HCT116 (cell line): ENCODE measurements around the gene KLK12. TPM values are rescaled to one million over a fixed set of nuclear protein-coding genes. Genes with fewer than 3 reads are reported as not detected.

Experiments used
- ATAC-seq: fragments of 200-7000 bp; cut with Tn5 transposase; 2 replicates; pipeline ENCODE4 v1.9.1; 2020; ENCODE audit warnings: mild to moderate bottlenecking, moderate library complexity
- BruUV-seq: library from RNA; stranded (reverse); fragments of 400-500 nt; replicated peaks from 2 replicates; lab custom pipeline; 2021; lab: Mats Ljungman, UMichigan
- CTCF ChIA-PET: fragments of 300-600 bp; sonication (Branson Sonifier 250); formaldehyde crosslinking; loops from one replicate; lab custom pipeline; 2021; ENCODE audit warnings: antibody characterized with exemption; lab: Charles Lee
- POLR2A ChIA-PET: fragments of 300-600, 350-600 bp; sonication (Branson Sonifier 250); formaldehyde crosslinking; loops from one replicate; lab custom pipeline; 2021; ENCODE audit warnings: antibody characterized with exemption; lab: Charles Lee
- RAD21 ChIA-PET, 2 experiments: fragments of 300-600 bp; sonication (Branson Sonifier 250); formaldehyde crosslinking; loops; one replicate each; lab custom pipeline; 2023; ENCODE audit warnings: low total read pairs in 2 of 2; ENCODE audit not compliant: uncharacterized antibody in 2 of 2, unreplicated experiment in 2 of 2, low non-redundant PET in 1 of 2; lab: Charles Lee
- DNase-seq: peaks from one replicate; pipeline ENCODE4 v3.0.0-alpha.2; 2010; ENCODE audit warnings: low read depth, low spot score
- H2AFZ ChIP-seq: fragments of 200-600 bp; shearing (Covaris generic), sonication (generic); 2 replicates; pipeline ENCODE4 v1.6.1; 2017; ENCODE audit warnings: low read depth, mixed run types, mixed read lengths, antibody characterized with exemption, low read length; ENCODE audit not compliant: poor library complexity, severe bottlenecking
- H3K27ac ChIP-seq: 2 replicates; pipeline ENCODE4 v1.5.1; 2012; ENCODE audit warnings: low read depth, low read length
- H3K27me3 ChIP-seq: fragments of 200-600 bp; sonication (generic); 2 replicates; pipeline ENCODE4 v1.6.1; 2016; ENCODE audit warnings: mixed run types, low read length, mixed read lengths; ENCODE audit not compliant: insufficient read depth
- H3K36me3 ChIP-seq, 2 experiments: fragments of 200-500 bp in 1 of 2; fragments of 200-600 bp in 1 of 2; sonication (Bioruptor generic) in 1 of 2; sonication (generic) in 1 of 2; 2 replicates each; pipeline versions ENCODE4 v1.5.1 to v1.6.1; 2014 to 2016; ENCODE audit warnings: low read length in 2 of 2, inconsistent platforms in 1 of 2, mixed read lengths in 1 of 2, mixed run types in 1 of 2; ENCODE audit not compliant: insufficient read depth in 2 of 2, control insufficient read depth in 1 of 2
- H3K4me1 ChIP-seq, 2 experiments: fragments of 200-600 bp in 1 of 2; sonication (generic) in 1 of 2; 2 replicates each; pipeline versions ENCODE4 v1.5.1 to v1.6.1; 2012 to 2017; ENCODE audit warnings: low read length in 2 of 2, inconsistent platforms in 1 of 2, mild to moderate bottlenecking in 1 of 2, mixed read lengths in 1 of 2, mixed run types in 1 of 2, moderate library complexity in 1 of 2; ENCODE audit not compliant: insufficient read depth in 2 of 2, control insufficient read depth in 1 of 2
- H3K4me2 ChIP-seq: fragments of 200-600 bp; sonication (generic); 2 replicates; pipeline ENCODE4 v1.6.1; 2017; ENCODE audit warnings: mixed run types, low read length, mixed read lengths
- H3K4me3 ChIP-seq, 2 experiments: fragments of 200-600 bp in 1 of 2; sonication (generic) in 1 of 2; replicated peaks in 1 of 2; 2 replicates each; pipeline ENCODE4 v1.5.1; 2011 to 2016; ENCODE audit warnings: low read length in 2 of 2, control low read depth in 1 of 2, low read depth in 1 of 2, mild to moderate bottlenecking in 1 of 2, mixed read lengths in 1 of 2, mixed run types in 1 of 2
- H3K79me2 ChIP-seq: fragments of 200-600 bp; sonication (generic); 2 replicates; pipeline ENCODE4 v1.6.1; 2017; ENCODE audit warnings: mild to moderate bottlenecking, mixed run types, low read length, moderate library complexity, mixed read lengths; ENCODE audit not compliant: insufficient read depth
- H3K9ac ChIP-seq: fragments of 200-600 bp; sonication (generic); 2 replicates; pipeline ENCODE4 v1.6.1; 2016; ENCODE audit warnings: low read length, mixed read lengths
- H3K9me2 ChIP-seq: fragments of 200-600 bp; sonication (generic), shearing (Covaris generic); 2 replicates; pipeline ENCODE4 v1.6.1; 2017; ENCODE audit warnings: mixed run types, mild to moderate bottlenecking, moderate library complexity; ENCODE audit not compliant: insufficient read depth
- H3K9me3 ChIP-seq, 2 experiments: fragments of 200-500 bp in 1 of 2; fragments of 200-600 bp in 1 of 2; sonication (Bioruptor generic) in 1 of 2; sonication (generic) in 1 of 2; 2 replicates each; pipeline ENCODE4 v1.6.1; 2014 to 2017; ENCODE audit warnings: low read length in 2 of 2, mixed read lengths in 2 of 2, inconsistent platforms in 1 of 2, low read depth in 1 of 2, mild to moderate bottlenecking in 1 of 2, mixed run types in 1 of 2, moderate library complexity in 1 of 2; ENCODE audit not compliant: control insufficient read depth in 1 of 2, insufficient read depth in 1 of 2
- H4K20me1 ChIP-seq: fragments of 200-600 bp; sonication (generic), shearing (Covaris generic); 2 replicates; pipeline ENCODE4 v1.6.1; 2017; ENCODE audit warnings: mixed run types, mild to moderate bottlenecking, moderate library complexity; ENCODE audit not compliant: insufficient read depth
- CEBPB ChIP-seq: IDR thresholded peaks from 2 replicates; pipeline ENCODE4 v1.6.1; 2012; ENCODE audit warnings: low read depth
- CTCF ChIP-seq, 3 experiments: fragments of 200-600 bp in 1 of 3; sonication (generic) in 1 of 3; IDR thresholded peaks in 2 of 3; conservative IDR thresholded peaks in 1 of 3; 2 replicates each; pipeline ENCODE4 v1.5.1; 2012 to 2017; ENCODE audit warnings: low read depth in 2 of 3, low read length in 2 of 3, antibody characterized with exemption in 1 of 3, borderline replicate concordance in 1 of 3, control low read depth in 1 of 3, mild to moderate bottlenecking in 1 of 3, mixed read lengths in 1 of 3, mixed run types in 1 of 3, moderate library complexity in 1 of 3; ENCODE audit not compliant: insufficient read depth in 1 of 3
- EGR1 ChIP-seq: IDR thresholded peaks from 2 replicates; pipeline ENCODE4 v1.6.1; 2012; ENCODE audit warnings: low read depth
- EZH2phosphoT487 ChIP-seq: fragments of 200-600 bp; IDR thresholded peaks from 2 replicates; pipeline ENCODE4 v1.6.1; 2018; ENCODE audit warnings: antibody characterized with exemption, borderline replicate concordance
- POLR2A ChIP-seq: IDR thresholded peaks from 2 replicates; pipeline ENCODE4 v1.7.0; 2011; ENCODE audit warnings: borderline replicate concordance; ENCODE audit not compliant: insufficient read depth, insufficient read length; ENCODE audit errors: extremely low read depth
- POLR2AphosphoS5 ChIP-seq: IDR thresholded peaks from 2 replicates; pipeline ENCODE4 v1.6.1; 2011; ENCODE audit warnings: mild to moderate bottlenecking, low read depth, low read length, moderate library complexity
- RAD21 ChIP-seq: IDR thresholded peaks from 2 replicates; pipeline ENCODE4 v1.6.1; 2012; ENCODE audit warnings: low read depth, mild to moderate bottlenecking
- SIN3A ChIP-seq: IDR thresholded peaks from 2 replicates; pipeline ENCODE4 v1.6.1; 2012; ENCODE audit warnings: low read depth
- SRF ChIP-seq: IDR thresholded peaks from 2 replicates; pipeline ENCODE4 v1.6.1; 2012; ENCODE audit warnings: low read depth
- TCF7L2 ChIP-seq: IDR thresholded peaks from 2 replicates; pipeline ENCODE4 v1.7.0; 2011; ENCODE audit warnings: borderline replicate concordance, inconsistent platforms; ENCODE audit not compliant: insufficient read depth, insufficient read length; ENCODE audit errors: extremely low read depth
- intact Hi-C: fragments of 100-400 bp; cut with micrococcal nuclease; formaldehyde crosslinking; loops from 2 replicates; pipeline ENCODE4 v1.10.0; 2022
- total RNA-seq: library from RNA; stranded (reverse); gene quantifications from one replicate; pipeline ENCODE4 v1.2.1, GENCODE V29; 2021; ENCODE audit not compliant: unreplicated experiment
- TF ChIP-seq, protein P1 (sequence below): IDR thresholded peaks from 2 replicates; pipeline ENCODE4 v1.6.1; 2012; ENCODE audit warnings: low read depth
- TF ChIP-seq, protein P2 (sequence below): IDR thresholded peaks from 2 replicates; pipeline ENCODE4 v1.6.1; 2011; ENCODE audit warnings: mild to moderate bottlenecking, low read length, moderate library complexity; ENCODE audit not compliant: insufficient replicate concordance; ENCODE audit errors: extremely low read depth

The KLK12 gene
- total RNA-seq, 1 experiment from 2014 or later: not detected

DNA sequence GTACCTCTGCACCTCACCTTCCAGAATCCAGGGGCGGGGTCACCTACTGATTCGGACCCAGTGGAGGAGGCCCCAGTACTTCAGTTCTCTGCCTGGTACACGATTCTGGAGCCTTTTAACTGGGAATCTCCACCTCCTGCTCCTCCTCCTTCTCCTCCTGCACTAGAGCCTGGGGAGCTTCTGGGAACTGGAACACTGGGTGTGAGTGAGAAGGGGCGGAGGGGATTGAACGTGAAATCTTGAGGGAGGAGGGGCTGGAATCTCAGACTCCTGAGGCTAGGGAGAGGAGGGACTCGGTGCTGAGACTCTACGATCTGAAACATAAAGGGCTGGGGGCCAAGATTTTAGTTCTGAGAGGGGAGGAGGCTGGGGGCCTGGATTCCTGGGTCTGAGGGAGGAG is 33.3 kb downstream of the KLK12 start, which contains the start of gene KLK8:
TSS of gene KLK8 (minus strand) at position 90 of the 400 bp plus-strand sequence. CDS start 437 bp downstream, outside the sequence.
- Histone ChIP-seq H2AFZ (no peak within 1 kb of the TSS), H4K20me1 (no peaks in the 10 kb centered on the region), H3K9ac (peak within 1 kb of the TSS; percentile 91), H3K79me2 (peaks cover 11% of the 10 kb centered on the region; the same call in 1 of the 2 replicates), H3K4me1 (peaks cover 16 to 36% of the 10 kb centered on the region in 2 experiments), H3K27ac (peak within 1 kb of the TSS; percentile 77), H3K4me3 (peak within 1 kb of the TSS; percentile 78 to 88), H3K9me2 (no peaks in the 10 kb centered on the region), H3K9me3 (no peaks in the 10 kb centered on the region), H3K36me3 (peaks cover 0 to 6% of the 10 kb centered on the region in 2 experiments; a peak in 1 of 4 replicates), H3K27me3 (no peaks in the 10 kb centered on the region), H3K4me2 (peak within 1 kb of the TSS; percentile 100)
- BruUV-seq: no TSS peak
- ChIA-PET RAD21 (interaction anchor here in 1 of 2 experiments (2.1 kb wide), 1 partner anchor 16 kb away, joined by 14 read pairs; no protein-coding TSS in a partner anchor), CTCF (interaction anchor here (1.0 to 3.4 kb wide), 7 partner anchors 13 to 298 kb away, joined by 3 to 71 read pairs (median 3); partner anchors contain the start of gene KLK10), POLR2A (interaction anchor here (0.6 to 2.6 kb wide), 8 partner anchors 9 to 68 kb away, joined by 3 to 49 read pairs (median 4); partner anchors contain the start of genes KLK10, KLK6 and KLK7)
- intact Hi-C loops: loop anchor here (2.0 to 5.0 kb wide), 2 partner anchors 34 to 69 kb away; partner anchors contain the start of gene KLK6
- TF ChIP-seq, protein P1, sequence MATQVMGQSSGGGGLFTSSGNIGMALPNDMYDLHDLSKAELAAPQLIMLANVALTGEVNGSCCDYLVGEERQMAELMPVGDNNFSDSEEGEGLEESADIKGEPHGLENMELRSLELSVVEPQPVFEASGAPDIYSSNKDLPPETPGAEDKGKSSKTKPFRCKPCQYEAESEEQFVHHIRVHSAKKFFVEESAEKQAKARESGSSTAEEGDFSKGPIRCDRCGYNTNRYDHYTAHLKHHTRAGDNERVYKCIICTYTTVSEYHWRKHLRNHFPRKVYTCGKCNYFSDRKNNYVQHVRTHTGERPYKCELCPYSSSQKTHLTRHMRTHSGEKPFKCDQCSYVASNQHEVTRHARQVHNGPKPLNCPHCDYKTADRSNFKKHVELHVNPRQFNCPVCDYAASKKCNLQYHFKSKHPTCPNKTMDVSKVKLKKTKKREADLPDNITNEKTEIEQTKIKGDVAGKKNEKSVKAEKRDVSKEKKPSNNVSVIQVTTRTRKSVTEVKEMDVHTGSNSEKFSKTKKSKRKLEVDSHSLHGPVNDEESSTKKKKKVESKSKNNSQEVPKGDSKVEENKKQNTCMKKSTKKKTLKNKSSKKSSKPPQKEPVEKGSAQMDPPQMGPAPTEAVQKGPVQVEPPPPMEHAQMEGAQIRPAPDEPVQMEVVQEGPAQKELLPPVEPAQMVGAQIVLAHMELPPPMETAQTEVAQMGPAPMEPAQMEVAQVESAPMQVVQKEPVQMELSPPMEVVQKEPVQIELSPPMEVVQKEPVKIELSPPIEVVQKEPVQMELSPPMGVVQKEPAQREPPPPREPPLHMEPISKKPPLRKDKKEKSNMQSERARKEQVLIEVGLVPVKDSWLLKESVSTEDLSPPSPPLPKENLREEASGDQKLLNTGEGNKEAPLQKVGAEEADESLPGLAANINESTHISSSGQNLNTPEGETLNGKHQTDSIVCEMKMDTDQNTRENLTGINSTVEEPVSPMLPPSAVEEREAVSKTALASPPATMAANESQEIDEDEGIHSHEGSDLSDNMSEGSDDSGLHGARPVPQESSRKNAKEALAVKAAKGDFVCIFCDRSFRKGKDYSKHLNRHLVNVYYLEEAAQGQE: no peak
- TF ChIP-seq TCF7L2 (no peak), POLR2A (no peak), EGR1 (no peak), CTCF (IDR thresholded peaks at IDR 0.05 in 2 of 3, conservative IDR thresholded peaks at IDR 0.05 in 1 of 3; ENCODE audit: borderline replicate concordance in 1 of 3, insufficient read depth in 1 of 3, low read depth in 2 of 3, low read length in 2 of 3) (no peak), POLR2AphosphoS5 (no peak; the same call in 1 of the 2 replicates), SIN3A (no peak), EZH2phosphoT487 (no peak), SRF (no peak), RAD21 (no peak), CEBPB (no peak)
- TF ChIP-seq, protein P2, sequence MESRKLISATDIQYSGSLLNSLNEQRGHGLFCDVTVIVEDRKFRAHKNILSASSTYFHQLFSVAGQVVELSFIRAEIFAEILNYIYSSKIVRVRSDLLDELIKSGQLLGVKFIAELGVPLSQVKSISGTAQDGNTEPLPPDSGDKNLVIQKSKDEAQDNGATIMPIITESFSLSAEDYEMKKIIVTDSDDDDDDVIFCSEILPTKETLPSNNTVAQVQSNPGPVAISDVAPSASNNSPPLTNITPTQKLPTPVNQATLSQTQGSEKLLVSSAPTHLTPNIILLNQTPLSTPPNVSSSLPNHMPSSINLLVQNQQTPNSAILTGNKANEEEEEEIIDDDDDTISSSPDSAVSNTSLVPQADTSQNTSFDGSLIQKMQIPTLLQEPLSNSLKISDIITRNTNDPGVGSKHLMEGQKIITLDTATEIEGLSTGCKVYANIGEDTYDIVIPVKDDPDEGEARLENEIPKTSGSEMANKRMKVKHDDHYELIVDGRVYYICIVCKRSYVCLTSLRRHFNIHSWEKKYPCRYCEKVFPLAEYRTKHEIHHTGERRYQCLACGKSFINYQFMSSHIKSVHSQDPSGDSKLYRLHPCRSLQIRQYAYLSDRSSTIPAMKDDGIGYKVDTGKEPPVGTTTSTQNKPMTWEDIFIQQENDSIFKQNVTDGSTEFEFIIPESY: no peak
- ATAC-seq (peak; percentile 61), DNase-seq (no peak)
